GM12878 (cell line): ENCODE measurements around the gene CAPN7. TPM values are rescaled to one million over a fixed set of nuclear protein-coding genes. Genes with fewer than 3 reads are reported as not detected.

Source experiments
- ATAC-seq: fragments of 200-7000 bp; cut with Tn5 transposase; 3 replicates; pipeline ENCODE4 v1.9.1; 2020; ENCODE audit warnings: mild to moderate bottlenecking, moderate library complexity
- BruUV-seq: library from RNA; stranded (reverse); fragments of 400-500 nt; replicated peaks from 2 replicates; lab custom pipeline; 2021; lab: Mats Ljungman, UMichigan
- CTCF ChIA-PET: fragments of 300-600 bp; sonication (Branson Sonifier 250); formaldehyde crosslinking; extraction: SDS; loops from one replicate; lab custom pipeline; 2021; ENCODE audit warnings: inconsistent platforms; lab: Yijun Ruan, JAX
- POLR2A ChIA-PET: fragments of 350-600 bp; formaldehyde crosslinking; extraction: SDS; loops from one replicate; lab custom pipeline; 2021; ENCODE audit warnings: inconsistent platforms; lab: Charles Lee
- RAD21 ChIA-PET: fragments of 300-600 bp; sonication (Branson Sonifier 250); formaldehyde crosslinking; loops from one replicate; lab custom pipeline; 2023; ENCODE audit warnings: antibody characterized with exemption; ENCODE audit not compliant: unreplicated experiment; lab: Charles Lee
- SMC1A ChIA-PET: fragments of 300-600 bp; sonication (Branson Sonifier 250); formaldehyde crosslinking; loops from one replicate; lab custom pipeline; 2023; ENCODE audit not compliant: unreplicated experiment, uncharacterized antibody; lab: Charles Lee
- DNase-seq: peaks from one replicate; pipeline ENCODE4 v3.0.0-alpha.2; 2011; ENCODE audit warnings: low read depth, low spot score
- FAIRE-seq: peaks from 3 replicates; lab custom pipeline; 2011; peaks lifted over from hg19 to GRCh38; lab: Jason Lieb, UNC
- H2AFZ ChIP-seq: 2 replicates; pipeline ENCODE4 v1.6.0; 2011; ENCODE audit warnings: low read depth, low read length, control low read depth; ENCODE audit not compliant: control insufficient read depth
- H3K27ac ChIP-seq: 2 replicates; pipeline ENCODE4 v1.5.1; 2011; ENCODE audit warnings: control low read depth; ENCODE audit not compliant: control insufficient read depth, insufficient read depth
- H3K27me3 ChIP-seq, 2 experiments: replicated peaks in 1 of 2; 2 replicates each; pipeline versions ENCODE4 v1.6.0 to v1.6.1; 2011; ENCODE audit warnings: low read length in 1 of 2; ENCODE audit not compliant: control insufficient read depth in 2 of 2, insufficient read depth in 2 of 2
- H3K36me3 ChIP-seq, 2 experiments: 2 replicates each; pipeline ENCODE4 v1.5.1; 2011; ENCODE audit warnings: low read length in 1 of 2; ENCODE audit not compliant: control insufficient read depth in 2 of 2, insufficient read depth in 2 of 2
- H3K4me1 ChIP-seq: 2 replicates; pipeline ENCODE4 v1.6.1; 2011; ENCODE audit warnings: mild to moderate bottlenecking, low read length, moderate library complexity, mixed read lengths; ENCODE audit not compliant: control insufficient read depth, insufficient read depth
- H3K4me2 ChIP-seq: 2 replicates; pipeline ENCODE4 v1.6.0; 2011; ENCODE audit warnings: control low read depth; ENCODE audit not compliant: control insufficient read depth, insufficient read depth
- H3K4me3 ChIP-seq: fragments of 200-600 bp; sonication (generic); 2 replicates; pipeline ENCODE4 v1.5.1; 2016
- H3K79me2 ChIP-seq: 2 replicates; pipeline ENCODE4 v1.6.0; 2011; ENCODE audit warnings: low read length; ENCODE audit not compliant: control insufficient read depth, insufficient read depth
- H3K9ac ChIP-seq: 2 replicates; pipeline ENCODE4 v1.8.0; 2011; ENCODE audit warnings: low read length, control low read depth, mixed read lengths; ENCODE audit not compliant: control insufficient read depth, insufficient read depth
- H3K9me3 ChIP-seq: replicated peaks from 3 replicates; pipeline ENCODE4 v1.5.1; 2011; ENCODE audit warnings: mild to moderate bottlenecking, low read length; ENCODE audit not compliant: control insufficient read depth, insufficient read depth
- H4K20me1 ChIP-seq: 2 replicates; pipeline ENCODE4 v1.6.0; 2011; ENCODE audit not compliant: control insufficient read depth, insufficient read depth
- JUNB ChIP-seq: IDR thresholded peaks from 2 replicates; pipeline ENCODE4 v1.6.1; 2016; ENCODE audit warnings: antibody characterized with exemption, mild to moderate bottlenecking
- JUND ChIP-seq: IDR thresholded peaks from 2 replicates; pipeline ENCODE4 v1.6.1; 2012; ENCODE audit warnings: low read depth, mild to moderate bottlenecking, low read length, improper control_type of control experiment, moderate library complexity
- WGBS: methylation state at CpG from one replicate; pipeline ENCODE4 v1.1.6; 2016; ENCODE audit warnings: low lambda C conversion rate; ENCODE audit not compliant: insufficient replicate concordance, insufficient coverage; ENCODE audit errors: missing lambda C conversion rate; 5-methylcytosine and 5-hydroxymethylcytosine counted together
- in situ Hi-C: fragments of 300-500 bp; cut with MboI; formaldehyde crosslinking; loops from 9 replicates; pipeline ENCODE4 v1.14.3; 2018; ENCODE audit warnings: mixed read lengths
- intact Hi-C: fragments of 100-400 bp; cut with micrococcal nuclease; formaldehyde crosslinking; loops from one replicate; pipeline ENCODE4 v1.14.2; 2022; ENCODE audit not compliant: unreplicated experiment
- polyA plus RNA-seq, 11 experiments: library from polyadenylated mRNA; depleted of rRNA in 4 of 11; unstranded in 6 of 11; stranded (reverse) in 5 of 11; fragments of >200 nt; fragmentation: Nextera tagmentation in 4 of 11; fragmentation: Illumina TruSeq in 1 of 11; extraction: Ambion mirVana in 4 of 11; extraction: Trizol in 1 of 11; gene quantifications; 1 replicate in 1 of 11; 2 replicates in 10 of 11; pipeline versions ENCODE4 v1.2.1 to v1.2.3, GENCODE V29; 2011 to 2016; ENCODE audit warnings: inconsistent platforms in 2 of 11, missing spikeins in 2 of 11, low read depth in 1 of 11
- total RNA-seq, 4 experiments: library from RNA; depleted of rRNA in 3 of 4; stranded (reverse); fragments of >200 nt in 3 of 4; fragmentation: Illumina TruSeq in 1 of 4; extraction: Trizol in 1 of 4; gene quantifications; 2 replicates each; pipeline versions ENCODE4 v1.2.1 to v1.2.3, GENCODE V29; 2013 to 2021
- TF ChIP-seq, protein P1 (sequence below): IDR thresholded peaks from 2 replicates; pipeline ENCODE4 v1.6.1; 2011; ENCODE audit warnings: low read depth, low read length, improper control_type of control experiment, borderline replicate concordance
- TF ChIP-seq, protein P2 (sequence below): IDR thresholded peaks from 2 replicates; pipeline ENCODE4 v1.6.1; 2012; ENCODE audit warnings: low read depth, low read length, improper control_type of control experiment

CAPN7 gene
- total and polyA plus RNA-seq, 10 of the 15 experiments (the other 5 are each of a cell fraction or from before 2014, with no cell fraction given), result 5.3 to 27.0 (median 18.2) TPM

DNA sequence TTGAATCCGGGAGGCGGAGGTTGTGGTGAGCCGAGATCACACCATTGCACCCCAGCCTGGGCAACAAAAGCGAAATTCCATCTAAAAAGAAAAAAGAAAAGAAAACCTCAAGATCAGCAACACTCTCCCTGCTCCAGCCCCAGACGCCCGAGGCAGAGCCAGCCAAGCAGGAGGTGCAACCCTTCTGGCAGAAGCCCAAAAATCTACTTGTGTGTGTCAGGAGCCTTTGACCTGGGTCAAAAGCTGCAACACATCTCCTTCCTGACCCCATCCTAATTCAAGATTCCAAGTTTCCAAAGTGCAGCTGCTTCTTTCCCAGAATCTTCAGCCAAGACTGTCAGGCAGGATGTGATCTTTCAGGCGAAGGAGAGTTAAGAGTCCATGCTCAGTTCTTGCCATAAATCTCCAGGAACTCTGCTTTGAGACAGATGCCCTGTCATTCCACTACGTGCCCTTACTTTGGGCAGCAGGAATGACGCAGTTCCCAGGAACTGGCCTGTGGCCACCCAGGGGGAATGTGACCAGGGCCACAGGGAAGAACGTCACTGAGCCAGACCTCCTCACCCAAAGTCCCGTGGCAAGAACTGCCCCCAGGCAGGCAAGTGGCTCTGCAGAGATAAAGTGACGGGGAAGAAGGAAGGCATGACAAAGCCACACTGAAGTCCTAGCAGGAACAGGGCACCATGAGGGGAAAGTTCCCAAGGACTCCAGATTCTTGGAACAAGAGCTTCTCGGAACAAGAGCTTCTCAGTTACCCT lies 86.9 kb downstream of the CAPN7 start:
- WGBS, result 68% methylated on average over 13 of the region's 13 CpGs
- H2AFZ ChIP-seq, result no peak overlapping the region
- ChIA-PET POLR2A (interaction anchor here (0.6 to 1.7 kb wide), 3 partner anchors 20 to 89 kb away, joined by 3 to 6 read pairs (median 3); no protein-coding TSS in a partner anchor), CTCF (interaction anchor here (0.6 to 3.4 kb wide), 5 partner anchors 17 to 184 kb away, joined by 3 to 14 read pairs (median 7); no protein-coding TSS in a partner anchor), SMC1A (interaction anchor here (0.6 to 3.6 kb wide), 10 partner anchors 9 to 92 kb away, joined by 3 to 19 read pairs (median 4); partner anchors contain the start of gene SH3BP5), RAD21 (interaction anchor here (0.6 to 3.0 kb wide), 7 partner anchors 17 to 264 kb away, joined by 3 to 12 read pairs (median 5); no protein-coding TSS in a partner anchor)
- intact Hi-C loops, result loop anchor here (1.0 to 2.0 kb wide), 3 partner anchors 18 to 69 kb away; no protein-coding TSS in a partner anchor
- H4K20me1 ChIP-seq, result no peaks in the 10 kb centered on the region
- peak overlapping the region; percentile 59 for H3K4me2 ChIP-seq
- BruUV-seq, result no TSS peak
- ATAC-seq (no peak; the same call in 2 of the 3 replicates), DNase-seq (no peak), FAIRE-seq (no peak)
- peaks cover 6 to 20% of the 10 kb centered on the region in 2 experiments for H3K36me3 ChIP-seq
- H3K4me3 ChIP-seq, result peak overlapping the region; percentile 17; the same call in 1 of the 2 replicates
- H3K79me2 ChIP-seq, result peaks cover 2% of the 10 kb centered on the region; the same call in 1 of the 2 replicates
- TF ChIP-seq JUND, result no peak
- TF ChIP-seq JUNB, result no peak
- TF ChIP-seq, protein P1, sequence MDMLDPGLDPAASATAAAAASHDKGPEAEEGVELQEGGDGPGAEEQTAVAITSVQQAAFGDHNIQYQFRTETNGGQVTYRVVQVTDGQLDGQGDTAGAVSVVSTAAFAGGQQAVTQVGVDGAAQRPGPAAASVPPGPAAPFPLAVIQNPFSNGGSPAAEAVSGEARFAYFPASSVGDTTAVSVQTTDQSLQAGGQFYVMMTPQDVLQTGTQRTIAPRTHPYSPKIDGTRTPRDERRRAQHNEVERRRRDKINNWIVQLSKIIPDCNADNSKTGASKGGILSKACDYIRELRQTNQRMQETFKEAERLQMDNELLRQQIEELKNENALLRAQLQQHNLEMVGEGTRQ, result no peak
- TF ChIP-seq, protein P2, sequence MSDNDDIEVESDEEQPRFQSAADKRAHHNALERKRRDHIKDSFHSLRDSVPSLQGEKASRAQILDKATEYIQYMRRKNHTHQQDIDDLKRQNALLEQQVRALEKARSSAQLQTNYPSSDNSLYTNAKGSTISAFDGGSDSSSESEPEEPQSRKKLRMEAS, result no peak
- peaks cover 38% of the 10 kb centered on the region for H3K4me1 ChIP-seq
- no peak overlapping the region for H3K9ac ChIP-seq
- in situ Hi-C loops, result no loop called here
- H3K9me3 ChIP-seq, result no peaks in the 10 kb centered on the region; the same call in 2 of the 3 replicates
- H3K27me3 ChIP-seq, result no peaks in the 10 kb centered on the region
- H3K27ac ChIP-seq, result peak overlapping the region; percentile 73
